Activated T-cell treated with anti-CD3 and anti-CD28 coated beads, Interleukin-2, amount 50 U/mL, for 48 hours (primary cell): ENCODE data around the gene MTG2.

ENCODE experiments used
- DNase-seq, 2 experiments: peaks; one replicate each; pipeline ENCODE4 v3.0.0-alpha.2; 2020

The MTG2 gene

GRCh38 chr20:62186887-62187866 lies 4.3 kb downstream of the MTG2 start:
- no peak for DNase-seq

DNA sequence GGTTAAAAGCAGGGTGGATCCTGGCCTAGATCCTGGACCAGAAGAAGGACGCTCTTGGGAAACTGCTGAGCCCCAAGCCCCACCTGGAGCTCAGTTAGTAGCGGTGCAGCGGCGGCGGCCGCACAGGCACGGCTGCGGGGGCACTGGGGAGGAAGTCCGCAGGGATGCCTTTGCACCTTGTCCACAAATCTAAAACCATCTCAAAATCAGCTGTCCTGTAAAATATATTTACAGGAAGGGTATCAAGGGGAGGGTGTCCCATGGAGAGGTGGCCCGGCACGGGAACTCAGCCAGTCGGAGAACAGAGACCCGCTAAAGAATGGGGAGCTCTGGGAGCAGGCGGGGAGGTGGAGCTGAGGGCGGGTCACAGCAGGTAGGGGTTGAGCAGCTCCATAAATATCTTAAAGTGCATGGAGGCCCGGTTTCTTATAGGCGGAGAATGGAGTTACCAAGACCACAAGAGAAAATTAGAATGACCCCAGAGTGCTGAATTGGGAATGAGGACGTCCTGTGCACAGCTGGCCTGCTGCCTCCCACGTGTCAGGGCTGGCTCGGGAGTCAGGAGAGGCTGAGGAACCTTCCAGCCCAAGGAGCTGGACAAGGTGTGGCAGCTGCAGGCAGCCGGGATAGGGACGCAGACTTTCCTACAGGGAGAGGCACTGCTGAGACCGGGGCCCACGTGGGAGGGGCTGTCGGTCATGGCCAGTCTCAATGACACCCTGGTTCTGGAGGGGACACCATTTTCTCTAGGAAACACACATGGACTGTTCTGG lies 8.0 kb downstream of the MTG2 start:
- no peak for DNase-seq

GRCh38 chr20:62191781-62192559 lies 9.1 kb downstream of the MTG2 start:
- no peak for DNase-seq

DNA sequence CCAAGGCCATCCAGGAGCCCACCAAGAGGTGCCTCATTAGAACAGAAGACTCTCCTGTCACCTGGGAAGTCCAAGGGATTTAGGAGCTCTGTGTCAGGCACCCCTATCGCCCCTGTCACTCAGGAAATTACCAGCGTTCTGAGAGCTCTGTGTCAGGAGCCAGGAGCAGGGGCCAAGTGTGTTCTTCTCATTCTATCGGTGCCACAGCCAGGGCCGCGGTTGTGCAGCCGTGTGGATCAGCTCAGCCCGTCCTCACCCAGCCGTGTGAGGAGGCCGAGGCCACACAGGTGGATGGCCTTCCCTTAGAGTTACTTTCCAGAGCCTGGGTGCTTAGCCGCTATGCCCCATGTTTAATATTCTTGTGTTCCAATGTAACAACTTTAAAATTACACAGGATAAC lies 9.8 kb downstream of the MTG2 start:
- DNase-seq: no peak

- DNase-seq: no peak
Observed at GRCh38 chr20:62193079-62194025, 10.5 kb downstream of the MTG2 start.

DNA sequence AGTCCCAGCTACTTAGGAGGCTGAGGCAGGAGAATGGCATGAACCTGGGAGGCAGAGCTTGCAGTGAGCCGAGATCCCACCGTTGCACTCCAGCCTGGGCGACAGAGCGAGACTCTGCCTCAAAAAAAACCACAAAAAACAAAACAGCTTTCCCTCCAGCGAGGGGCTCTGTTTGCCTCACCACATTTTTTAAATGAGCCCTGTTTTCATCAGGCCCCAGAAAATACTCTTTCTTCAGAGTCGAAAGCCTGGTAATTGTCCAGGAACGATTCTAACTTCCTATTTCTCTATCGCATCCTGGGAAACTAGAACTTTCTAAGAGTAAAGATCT lies 12.2 kb downstream of the MTG2 start:
- DNase-seq: no peak

- DNase-seq: no peak
Observed at GRCh38 chr20:62195736-62196135, 12.9 kb downstream of the MTG2 start.

GRCh38 chr20:62196286-62196685 lies 13.5 kb downstream of the MTG2 start:
- DNase-seq: no peak

DNA sequence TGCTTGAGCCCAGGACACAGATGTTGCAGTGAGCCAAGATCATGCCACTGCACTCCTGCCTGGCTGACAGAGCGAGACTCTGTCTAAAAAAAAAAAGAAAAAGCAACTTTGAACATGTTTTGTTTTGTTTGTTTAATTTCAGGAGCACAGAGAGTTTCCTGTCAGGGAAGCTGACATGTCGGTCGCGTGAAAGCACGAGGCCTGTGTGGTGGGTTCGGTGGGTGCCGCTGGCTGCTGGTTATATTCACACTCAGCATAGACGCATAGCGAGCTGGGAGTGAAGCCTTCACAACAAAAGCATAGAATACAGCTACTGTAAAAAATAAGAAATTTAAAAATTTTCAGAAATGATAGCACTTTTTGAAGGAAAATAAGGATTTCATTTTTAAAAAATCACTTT lies 14.5 kb downstream of the MTG2 start:
- DNase-seq: no peak

DNA sequence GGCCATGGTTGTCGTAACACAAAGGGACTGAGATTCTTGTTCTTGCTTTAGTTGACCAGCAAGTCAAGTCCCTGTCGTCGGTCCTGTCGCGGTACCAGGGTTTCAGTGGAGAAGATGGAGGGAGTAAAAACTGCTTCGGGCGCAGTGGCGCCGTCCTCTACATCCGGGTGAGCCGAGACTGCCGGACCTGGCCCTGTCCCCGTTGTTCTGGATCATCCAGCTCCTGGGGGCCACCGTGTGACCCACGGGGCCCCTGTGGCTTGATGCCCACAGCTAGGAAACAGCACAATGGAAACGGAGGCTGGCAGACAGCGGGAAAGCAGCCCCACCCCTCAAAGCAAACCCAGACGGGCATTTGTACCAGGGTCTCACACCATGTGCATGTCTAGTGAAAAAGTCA lies 15.0 kb downstream of the MTG2 start:
- DNase-seq: no peak

- DNase-seq: no peak
Observed at GRCh38 chr20:62198496-62198895, 15.7 kb downstream of the MTG2 start.

DNA sequence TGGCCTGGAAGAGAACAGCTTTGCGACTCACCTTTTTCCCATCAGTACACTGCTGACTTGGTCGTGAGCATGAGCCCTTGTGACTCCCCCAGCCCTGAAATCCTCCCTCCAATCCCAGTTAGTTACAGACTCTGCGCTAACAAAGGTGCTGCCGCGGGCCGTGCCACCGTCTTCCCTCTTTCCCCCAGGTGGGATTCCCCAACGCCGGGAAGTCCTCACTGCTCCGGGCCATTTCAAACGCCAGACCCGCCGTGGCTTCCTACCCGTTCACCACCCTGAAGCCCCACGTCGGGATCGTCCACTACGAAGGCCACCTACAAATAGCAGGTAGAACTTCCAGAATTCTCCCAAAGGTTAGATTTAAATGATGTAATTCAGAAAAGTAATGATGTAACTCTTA lies 16.1 kb downstream of the MTG2 start:
- DNase-seq: no peak

DNA sequence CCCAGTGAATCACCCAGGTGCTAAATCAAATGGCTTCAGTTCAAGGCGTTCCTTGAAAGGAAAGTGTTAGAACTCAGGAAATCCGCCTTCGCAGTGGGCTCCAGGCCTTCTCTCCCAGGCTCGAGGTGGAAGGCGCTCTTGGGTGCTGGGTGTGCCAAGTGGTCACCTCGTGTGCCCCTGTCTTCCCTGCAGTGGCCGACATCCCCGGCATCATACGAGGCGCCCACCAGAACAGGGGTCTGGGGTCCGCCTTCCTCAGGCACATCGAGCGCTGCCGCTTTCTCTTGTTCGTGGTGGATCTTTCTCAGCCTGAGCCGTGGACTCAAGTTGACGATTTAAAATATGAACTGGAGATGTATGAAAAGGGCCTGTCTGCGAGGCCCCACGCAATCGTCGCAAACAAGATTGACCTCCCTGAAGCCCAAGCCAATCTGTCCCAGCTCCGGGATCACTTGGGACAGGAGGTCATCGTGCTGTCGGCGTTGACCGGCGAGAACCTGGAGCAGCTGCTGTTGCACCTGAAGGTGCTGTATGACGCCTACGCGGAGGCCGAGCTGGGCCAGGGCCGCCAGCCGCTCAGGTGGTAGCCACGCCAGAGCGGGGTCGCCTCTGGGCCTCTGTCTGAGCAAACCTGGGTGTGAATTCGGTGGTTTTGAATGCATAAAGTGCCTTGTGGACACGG lies 17.8 kb downstream of the MTG2 start:
- no peak for DNase-seq

- DNase-seq: no peak
Observed at GRCh38 chr20:62201173-62202082, 18.6 kb downstream of the MTG2 start.

GRCh38 chr20:62202083-62202395 lies 19.2 kb downstream of the MTG2 start:
- DNase-seq: no peak

DNA sequence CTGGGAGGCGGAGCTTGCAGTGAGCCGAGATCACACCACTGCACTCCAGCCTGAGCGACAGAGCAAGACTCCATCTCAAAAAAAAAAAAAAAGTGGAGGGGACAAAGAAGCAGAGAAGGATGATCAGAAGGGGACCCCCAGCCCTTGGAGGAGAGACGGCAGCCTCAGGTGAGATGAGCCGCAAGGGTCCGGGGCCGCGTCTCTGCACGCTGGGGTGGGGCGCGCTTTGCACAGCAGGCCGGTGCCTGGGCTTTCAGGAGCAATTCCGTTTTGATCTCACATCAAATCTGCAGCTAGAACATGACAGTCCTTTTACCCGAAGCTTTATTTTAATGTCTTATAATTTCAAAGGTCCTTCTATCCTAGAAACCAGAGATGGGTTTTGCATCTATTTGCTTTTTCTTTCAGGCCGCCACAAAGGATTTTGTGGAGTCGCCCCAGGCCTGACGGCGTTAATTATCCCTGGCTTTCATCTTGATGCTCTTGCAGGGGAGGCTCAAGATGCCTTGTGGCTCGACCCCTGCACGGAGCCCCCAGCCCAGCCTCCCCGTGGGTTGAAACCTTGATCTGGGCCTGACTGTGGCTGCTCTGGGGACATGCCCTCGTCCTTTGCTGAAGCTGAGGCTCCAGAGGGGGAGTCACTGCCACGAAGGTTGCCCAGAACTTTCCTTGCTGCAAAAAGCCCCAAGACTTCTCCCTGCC lies 20.0 kb downstream of the MTG2 start:
- no peak for DNase-seq

GRCh38 chr20:62203378-62204030 lies 20.7 kb downstream of the MTG2 start:
- DNase-seq: no peak

DNA sequence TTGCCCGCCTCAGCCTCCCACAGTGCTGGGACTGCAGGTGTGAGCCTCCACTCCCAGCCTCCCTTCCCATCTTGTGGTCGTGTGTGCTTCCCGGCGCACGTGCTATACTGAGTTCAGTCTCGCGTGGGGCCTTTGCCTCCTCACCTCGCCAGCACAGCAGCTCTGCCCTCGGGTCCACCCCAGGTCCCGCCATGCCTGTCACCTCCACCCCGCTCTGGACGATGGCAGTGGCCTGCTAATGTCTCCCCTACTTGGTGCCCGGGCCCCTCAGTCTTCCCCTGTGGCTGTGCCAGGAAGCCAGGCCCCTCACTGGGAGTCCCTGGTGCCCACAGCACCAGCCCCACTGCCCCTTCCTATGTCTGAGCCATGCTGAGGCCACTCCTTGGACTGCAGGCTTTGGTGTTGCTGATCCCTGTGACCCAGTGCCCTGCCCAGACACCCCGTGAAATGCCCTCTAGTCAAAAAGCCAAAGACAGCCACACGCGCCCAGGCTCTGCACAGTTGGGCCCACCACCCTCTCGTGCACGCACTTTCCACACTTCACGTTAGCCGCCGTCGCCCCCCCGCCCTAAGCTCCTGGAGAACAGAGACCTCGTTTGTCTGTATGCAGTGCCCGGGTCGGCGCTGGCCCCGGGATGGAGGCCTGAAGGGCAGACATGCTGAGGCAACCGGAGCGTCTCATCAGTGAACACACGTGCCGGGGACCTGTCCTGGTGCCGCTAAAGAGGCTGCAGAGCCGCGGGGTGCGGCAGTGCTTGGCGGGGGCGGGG lies 23.0 kb downstream of the MTG2 start:
- no peak for DNase-seq

- DNase-seq: no peak
Observed at GRCh38 chr20:62206388-62206775, 23.6 kb downstream of the MTG2 start.
